Ascending aorta (tissue), 2 donors: ENCODE results near the gene ELFN1. TPM values are rescaled to one million over a fixed set of nuclear protein-coding genes. Genes with fewer than 3 reads are reported as not detected.
A peak's percentile ranks its signal among the peaks of the same experiment; 100 is the strongest.

Experiments
- DNase-seq, 2 donors: peaks; one replicate each; pipeline ENCODE4 v3.0.0-alpha.2; 2019; ENCODE audit warnings: low spot score in 2 of 2
- H3K27ac ChIP-seq, 2 donors: fragments of 200-600 bp; sonication (generic); one replicate each; pipeline ENCODE4 v1.5.1; 2016 to 2017; ENCODE audit warnings: mild to moderate bottlenecking in 1 of 2
- H3K27me3 ChIP-seq: fragments of 200-600 bp; sonication (generic); one replicate; pipeline ENCODE4 v1.5.1; 2017
- H3K36me3 ChIP-seq, 2 donors: fragments of 200-600 bp; sonication (generic); one replicate each; pipeline ENCODE4 v1.5.1; 2016
- H3K4me1 ChIP-seq, 2 donors: fragments of 200-600 bp; sonication (generic); one replicate each; pipeline ENCODE4 v1.5.1; 2016 to 2017; ENCODE audit warnings: mild to moderate bottlenecking in 1 of 2
- H3K4me3 ChIP-seq, 2 donors: fragments of 200-600 bp; sonication (generic); one replicate each; pipeline ENCODE4 v1.5.1; 2016 to 2017; ENCODE audit warnings: mild to moderate bottlenecking in 1 of 2
- H3K9me3 ChIP-seq, 2 donors: fragments of 200-600 bp; sonication (generic); one replicate each; pipeline ENCODE4 v1.5.1; 2016
- CTCF ChIP-seq, 3 experiments: fragments of 200-600 bp in 2 of 3; fragments of 450-650 bp in 1 of 3; sonication (generic) in 2 of 3; IDR thresholded peaks; one replicate each; pipeline ENCODE4 v1.5.1; 2016 to 2019; ENCODE audit warnings: antibody characterized with exemption in 3 of 3, mild to moderate bottlenecking in 1 of 3, moderate library complexity in 1 of 3
- intact Hi-C: fragments of 100-400 bp; cut with DNase I; formaldehyde crosslinking; loops from one replicate; pipeline ENCODE4 v1.15.1; 2023
- total RNA-seq: library from RNA; depleted of rRNA; stranded (reverse); fragments of >200 nt; gene quantifications from one replicate; pipeline ENCODE4 v1.1.0, GENCODE V29; 2016

ELFN1 gene
- total RNA-seq, 1 donor from 2014 or later, result 7.3 TPM

- H3K9me3 ChIP-seq, result no peaks in the 10 kb centered on the region
- peaks cover 32% of the 10 kb centered on the region for H3K27me3 ChIP-seq
- TF ChIP-seq CTCF (IDR thresholded peaks at IDR 0.05), result peak; percentile 58 to 80 (median 65)
- H3K36me3 ChIP-seq, result no peaks in the 10 kb centered on the region
- intact Hi-C loops, result loop anchor here (2.0 to 10.0 kb wide), 2 partner anchors 544 to 690 kb away; partner anchors contain the start of gene EIF3B
- no peak overlapping the region for H3K27ac ChIP-seq
- H3K4me3 ChIP-seq, result peak overlapping the region; percentile 60 to 62
- H3K4me1 ChIP-seq, result peaks cover 18 to 26% of the 10 kb centered on the region in 2 donors
- peak in 1 of 2 donors; percentile 68 for DNase-seq
Measured at GRCh38 chr7:1664711-1665548, 5.1 kb upstream of the ELFN1 start.

- Histone ChIP-seq H3K9me3 (no peaks in the 10 kb centered on the region), H3K4me3 (peak overlapping the region; percentile 60 to 62), H3K4me1 (peaks cover 25 to 27% of the 10 kb centered on the region in 2 donors), H3K36me3 (no peaks in the 10 kb centered on the region), H3K27ac (no peak overlapping the region), H3K27me3 (peaks cover 40% of the 10 kb centered on the region)
- no peak for TF ChIP-seq CTCF (IDR thresholded peaks at IDR 0.05)
- DNase-seq, result peak in 1 of 2 donors; percentile 52
- intact Hi-C loops, result loop anchor here (2.0 to 10.0 kb wide), 2 partner anchors 543 to 689 kb away; partner anchors contain the start of gene EIF3B
Measured at GRCh38 chr7:1665549-1666316, 4.3 kb upstream of the ELFN1 start.

GRCh38 chr7:1666317-1666822 lies 3.7 kb upstream of the ELFN1 start:
- TF ChIP-seq CTCF (IDR thresholded peaks at IDR 0.05), result no peak
- Histone ChIP-seq H3K36me3 (no peaks in the 10 kb centered on the region), H3K4me3 (peak overlapping the region; percentile 60 to 62), H3K4me1 (peaks cover 26 to 27% of the 10 kb centered on the region in 2 donors), H3K9me3 (no peaks in the 10 kb centered on the region), H3K27me3 (peaks cover 43% of the 10 kb centered on the region), H3K27ac (no peak overlapping the region)
- DNase-seq, result peak in 1 of 2 donors; percentile 55
- intact Hi-C loops, result loop anchor here (10.0 kb wide), 1 partner anchor 688 kb away; the partner anchor contains the start of gene EIF3B

- Histone ChIP-seq H3K27ac (no peak overlapping the region), H3K9me3 (no peaks in the 10 kb centered on the region), H3K27me3 (peaks cover 43% of the 10 kb centered on the region), H3K36me3 (no peaks in the 10 kb centered on the region), H3K4me1 (peaks cover 26 to 27% of the 10 kb centered on the region in 2 donors), H3K4me3 (peak overlapping the region; percentile 60 to 62)
- no peak for TF ChIP-seq CTCF (IDR thresholded peaks at IDR 0.05)
- peak in 1 of 2 donors; percentile 61 for DNase-seq
- intact Hi-C loops, result loop anchor here (10.0 kb wide), 1 partner anchor 688 kb away; the partner anchor contains the start of gene EIF3B
Measured at GRCh38 chr7:1666823-1667565, 3.1 kb upstream of the ELFN1 start.
